Activated naive CD4-positive, alpha-beta T cell treated with anti-CD3 and anti-CD28 coated beads for 36 hours (primary cell): Measurements from ENCODE around the gene PTGES3L. TPM values are rescaled to one million over a fixed set of nuclear protein-coding genes. Genes with fewer than 3 reads are reported as not detected.
"Not testable (repeated sequence)": the region's sequence is repeated elsewhere in the genome, so short reads cannot be mapped to it uniquely, and the experiment has no call there.

Source experiments
- CTCF ChIA-PET: fragments of 350-600 bp; sonication (Branson Sonifier 250); formaldehyde crosslinking; loops from one replicate; lab custom pipeline; 2021; ENCODE audit warnings: antibody characterized with exemption; lab: Charles Lee
- DNase-seq: peaks from one replicate; pipeline ENCODE4 v3.0.0-alpha.2; 2020
- H3K27ac Mint-ChIP-seq: one replicate; pipeline ENCODE4 v1.8.0; 2021; ENCODE audit warnings: mild to moderate bottlenecking, mixed read lengths
- H3K27me3 Mint-ChIP-seq: one replicate; pipeline ENCODE4 v1.8.0; 2021; ENCODE audit warnings: low read depth, mixed read lengths
- H3K36me3 Mint-ChIP-seq: one replicate; pipeline ENCODE4 v1.8.0; 2021; ENCODE audit warnings: low read depth, mixed read lengths
- H3K4me1 Mint-ChIP-seq: one replicate; pipeline ENCODE4 v1.8.0; 2021; ENCODE audit warnings: low read depth, mixed read lengths
- H3K4me3 Mint-ChIP-seq: one replicate; pipeline ENCODE4 v1.8.0; 2021; ENCODE audit warnings: mild to moderate bottlenecking, moderate library complexity, mixed read lengths
- H3K9me3 Mint-ChIP-seq: one replicate; pipeline ENCODE4 v1.8.0; 2021; ENCODE audit warnings: mixed read lengths
- intact Hi-C: fragments of 100-400 bp; cut with micrococcal nuclease; formaldehyde crosslinking; loops from one replicate; pipeline ENCODE4 v1.15.1; 2023
- total RNA-seq, 2 experiments: library from RNA; stranded (reverse); gene quantifications; one replicate each; pipeline ENCODE4 v1.2.3, GENCODE V29; 2021

Gene PTGES3L
- total RNA-seq, 2 experiments from 2014 or later: 0.33 to 0.57 TPM

- intact Hi-C loops: loop anchor here (1.0 to 2.0 kb wide), 3 partner anchors 16 to 161 kb away; partner anchors contain the start of genes BRCA1, PTGES3L, RPL27 and RUNDC1
- Mint-ChIP-seq H3K27ac (peak within 1 kb of the TSS; percentile 91), H3K27me3 (no peaks in the 10 kb centered on the region), H3K4me1 (peaks cover 21% of the 10 kb centered on the region), H3K4me3 (peak within 1 kb of the TSS; percentile 97), H3K9me3 (no peaks in the 10 kb centered on the region), H3K36me3 (peaks cover 28% of the 10 kb centered on the region)
- DNase-seq: peak; percentile 96
- CTCF ChIA-PET: interaction anchor here (0.6 kb wide), 1 partner anchor 52 kb away, joined by 3 read pairs; no protein-coding TSS in a partner anchor
Observed at GRCh38 chr17:42964161-42964932, 15.5 kb downstream of the PTGES3L start, which contains the start of gene AARSD1. Gene AARSD1 (minus strand): TSS chr17:42964454. CDS start chr17:42964440, 14 bp downstream.

GRCh38 chr17:42953669-42954068, 26.2 kb downstream of the PTGES3L start:
- Mint-ChIP-seq H3K4me3 (no peak overlapping the region), H3K27me3 (no peaks in the 10 kb centered on the region), H3K36me3 (peaks cover 37% of the 10 kb centered on the region), H3K27ac (no peak overlapping the region), H3K4me1 (no peaks in the 10 kb centered on the region), H3K9me3 (no peaks in the 10 kb centered on the region)
- intact Hi-C loops: no loop called here
- CTCF ChIA-PET: no interaction called here
- no peak for DNase-seq

GRCh38 chr17:42950044-42950783, 29.7 kb downstream of the PTGES3L start:
- Mint-ChIP-seq H3K4me3 (no peak overlapping the region), H3K27me3 (no peaks in the 10 kb centered on the region), H3K4me1 (no peaks in the 10 kb centered on the region), H3K9me3 (no peaks in the 10 kb centered on the region), H3K36me3 (peaks cover 25% of the 10 kb centered on the region), H3K27ac (no peak overlapping the region)
- intact Hi-C loops: no loop called here
- no peak for DNase-seq
- CTCF ChIA-PET: no interaction called here

- no peak for DNase-seq
- Mint-ChIP-seq H3K9me3 (no peaks in the 10 kb centered on the region), H3K27ac (no peak overlapping the region), H3K36me3 (peaks cover 14% of the 10 kb centered on the region), H3K4me1 (no peaks in the 10 kb centered on the region), H3K4me3 (no peak overlapping the region), H3K27me3 (no peaks in the 10 kb centered on the region)
- intact Hi-C loops: no loop called here
- CTCF ChIA-PET: interaction anchor here (0.5 kb wide), 1 partner anchor 18 kb away, joined by 3 read pairs; no protein-coding TSS in a partner anchor
Observed at GRCh38 chr17:42946812-42947211, 33.1 kb downstream of the PTGES3L start.

- CTCF ChIA-PET: no interaction called here
- H3K9me3 Mint-ChIP-seq: no peaks in the 10 kb centered on the region
- intact Hi-C loops: no loop called here
- no peak overlapping the region for H3K27ac Mint-ChIP-seq
- no peak for DNase-seq
- H3K4me1 Mint-ChIP-seq: no peaks in the 10 kb centered on the region
- H3K4me3 Mint-ChIP-seq: no peak overlapping the region
- peaks cover 5% of the 10 kb centered on the region for H3K36me3 Mint-ChIP-seq
- no peaks in the 10 kb centered on the region for H3K27me3 Mint-ChIP-seq
Observed at GRCh38 chr17:42944211-42944610, 35.7 kb downstream of the PTGES3L start.

GRCh38 chr17:42937712-42938596, 41.9 kb downstream of the PTGES3L start:
- intact Hi-C loops: no loop called here
- no peaks in the 10 kb centered on the region for H3K36me3 Mint-ChIP-seq
- H3K27me3 Mint-ChIP-seq: peaks cover 3% of the 10 kb centered on the region
- no peaks in the 10 kb centered on the region for H3K4me1 Mint-ChIP-seq
- CTCF ChIA-PET: interaction anchor here (0.5 to 1.0 kb wide), 8 partner anchors 85 to 359 kb away, joined by 3 to 6 read pairs (median 4); partner anchors contain the start of gene BECN1
- peak; percentile 46 for DNase-seq
- H3K27ac Mint-ChIP-seq: no peak overlapping the region
- H3K9me3 Mint-ChIP-seq: no peaks in the 10 kb centered on the region
- no peak overlapping the region for H3K4me3 Mint-ChIP-seq

DNA sequence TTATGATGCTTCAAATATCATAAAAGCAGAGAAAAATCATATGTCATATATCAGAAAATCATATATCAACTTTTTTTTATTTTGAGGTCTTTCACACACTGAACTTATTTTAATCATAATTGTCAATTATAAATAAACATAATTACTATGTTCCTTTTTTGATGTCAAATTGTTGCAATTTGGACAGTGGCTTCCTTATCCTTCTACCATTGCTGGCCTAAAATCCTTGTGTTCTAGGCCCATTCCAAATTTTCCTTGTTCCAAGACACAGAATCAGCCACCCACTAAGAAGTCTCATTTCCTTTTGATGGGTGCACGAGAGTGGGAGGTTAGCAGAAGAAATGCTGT, 50.4 kb downstream of the PTGES3L start:
- Mint-ChIP-seq H3K36me3 (no peaks in the 10 kb centered on the region), H3K27me3 (peaks cover 3% of the 10 kb centered on the region), H3K4me3 (no peak overlapping the region), H3K27ac (no peak overlapping the region), H3K4me1 (peaks cover 10% of the 10 kb centered on the region), H3K9me3 (no peaks in the 10 kb centered on the region)
- CTCF ChIA-PET: interaction anchor here (1.1 to 1.8 kb wide), 4 partner anchors 9 to 109 kb away, joined by 3 to 8 read pairs (median 6); partner anchors contain the start of gene AOC2
- intact Hi-C loops: loop anchor here (1.0 to 5.0 kb wide), 2 partner anchors 97 to 208 kb away; partner anchors contain the start of gene PSME3
- DNase-seq: no peak

DNA sequence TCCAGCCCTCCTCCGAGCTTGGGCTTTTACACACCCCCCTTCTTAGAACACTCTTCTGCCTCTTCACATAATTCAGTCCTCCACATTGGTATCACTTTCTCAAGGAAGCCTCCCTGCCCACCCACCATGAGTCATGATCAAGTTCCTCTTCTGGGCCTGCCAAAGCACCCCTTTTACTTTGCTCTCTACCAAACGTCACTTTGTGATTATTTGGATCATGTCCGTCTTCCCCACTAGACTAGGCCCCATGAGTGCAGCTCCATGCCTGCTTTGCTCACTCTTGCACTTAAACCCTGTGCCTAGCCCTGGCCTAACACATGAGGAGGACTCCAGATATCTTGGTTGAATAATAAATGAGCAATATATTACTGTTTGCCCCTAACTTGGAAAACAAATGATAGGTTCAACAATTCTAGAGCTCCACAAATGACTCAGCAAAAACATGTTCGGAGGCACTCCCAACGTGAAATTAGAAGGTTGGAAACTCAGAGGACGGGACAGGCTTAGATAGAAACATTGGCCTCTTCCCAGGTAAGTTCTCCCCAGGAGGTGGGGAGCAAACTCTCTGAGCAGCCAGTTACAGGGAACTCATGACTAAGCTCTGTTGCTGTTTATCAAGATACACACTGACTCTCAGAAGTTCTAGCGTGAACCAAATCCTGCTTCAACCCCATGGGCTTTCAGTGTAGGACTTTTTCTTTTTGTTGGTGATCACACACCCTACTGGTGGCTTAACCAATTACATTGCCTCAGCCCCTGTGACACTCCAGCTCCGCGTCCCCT, 51.0 kb downstream of the PTGES3L start:
- Mint-ChIP-seq H3K4me3 (no peak overlapping the region), H3K4me1 (peaks cover 10% of the 10 kb centered on the region), H3K27me3 (peaks cover under 1% of the 10 kb centered on the region), H3K36me3 (no peaks in the 10 kb centered on the region), H3K9me3 (no peaks in the 10 kb centered on the region), H3K27ac (peak overlapping the region; percentile 3)
- intact Hi-C loops: loop anchor here (1.0 to 5.0 kb wide), 2 partner anchors 97 to 208 kb away; partner anchors contain the start of gene PSME3
- peak; percentile 40 for DNase-seq
- CTCF ChIA-PET: interaction anchor here (0.6 to 1.8 kb wide), 6 partner anchors 9 to 487 kb away, joined by 3 to 8 read pairs (median 4); partner anchors contain the start of gene AOC2

DNA sequence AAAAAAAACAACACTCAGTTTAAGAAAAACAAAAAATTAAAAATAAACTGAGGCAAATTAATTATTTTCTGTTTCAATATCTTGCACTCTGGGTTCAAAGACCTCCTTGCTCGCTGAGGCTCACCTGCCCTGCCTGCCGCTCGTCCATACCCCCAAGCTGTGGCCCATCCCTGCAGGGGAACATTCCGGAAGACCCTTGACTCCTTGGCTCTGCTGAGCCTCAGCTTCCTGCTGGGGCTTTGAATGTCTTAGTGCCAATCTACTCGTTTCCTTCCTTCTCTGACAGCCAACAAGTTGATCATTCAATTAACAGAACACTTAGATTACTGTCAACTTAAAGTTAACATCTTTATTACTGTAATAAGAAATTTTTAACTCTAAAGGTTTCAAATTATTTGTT, 55.0 kb downstream of the PTGES3L start:
- Mint-ChIP-seq H3K9me3 (no peaks in the 10 kb centered on the region), H3K27me3 (no peaks in the 10 kb centered on the region), H3K4me1 (peaks cover 8% of the 10 kb centered on the region), H3K27ac (no peak overlapping the region), H3K4me3 (no peak overlapping the region), H3K36me3 (no peaks in the 10 kb centered on the region)
- CTCF ChIA-PET: no interaction called here
- no peak for DNase-seq
- intact Hi-C loops: loop anchor here (5.0 kb wide), 1 partner anchor 93 kb away; the partner anchor contains the start of gene PSME3

- H3K4me3 Mint-ChIP-seq, H3K9me3 Mint-ChIP-seq, intact Hi-C loops, H3K36me3 Mint-ChIP-seq, DNase-seq, H3K4me1 Mint-ChIP-seq, CTCF ChIA-PET, H3K27me3 Mint-ChIP-seq, H3K27ac Mint-ChIP-seq: not testable (repeated sequence)
Observed at GRCh38 chr17:42923472-42923871, 56.4 kb downstream of the PTGES3L start.

- H3K27me3 Mint-ChIP-seq: no peaks in the 10 kb centered on the region
- CTCF ChIA-PET: no interaction called here
Observed at GRCh38 chr17:42922294-42922693, 57.6 kb downstream of the PTGES3L start.

More at GRCh38 chr17:42922294-42922693, 57.6 kb downstream of the PTGES3L start:
- H3K4me3 Mint-ChIP-seq: no peak overlapping the region
- H3K27ac Mint-ChIP-seq: no peak overlapping the region
- no peaks in the 10 kb centered on the region for H3K36me3 Mint-ChIP-seq
- intact Hi-C loops: no loop called here
- no peaks in the 10 kb centered on the region for H3K4me1 Mint-ChIP-seq
- no peak for DNase-seq
- no peaks in the 10 kb centered on the region for H3K9me3 Mint-ChIP-seq
